ENCODE results near the gene TRIM17. TPM values are rescaled to one million over a fixed set of nuclear protein-coding genes. Genes with fewer than 3 reads are reported as not detected.

The TRIM17 gene
- total and polyA plus RNA-seq, 2 of the 8 experiments (the other 6 are each of a cell fraction or from before 2014, with no cell fraction given), result 1.1 to 2.2 TPM

DNA sequence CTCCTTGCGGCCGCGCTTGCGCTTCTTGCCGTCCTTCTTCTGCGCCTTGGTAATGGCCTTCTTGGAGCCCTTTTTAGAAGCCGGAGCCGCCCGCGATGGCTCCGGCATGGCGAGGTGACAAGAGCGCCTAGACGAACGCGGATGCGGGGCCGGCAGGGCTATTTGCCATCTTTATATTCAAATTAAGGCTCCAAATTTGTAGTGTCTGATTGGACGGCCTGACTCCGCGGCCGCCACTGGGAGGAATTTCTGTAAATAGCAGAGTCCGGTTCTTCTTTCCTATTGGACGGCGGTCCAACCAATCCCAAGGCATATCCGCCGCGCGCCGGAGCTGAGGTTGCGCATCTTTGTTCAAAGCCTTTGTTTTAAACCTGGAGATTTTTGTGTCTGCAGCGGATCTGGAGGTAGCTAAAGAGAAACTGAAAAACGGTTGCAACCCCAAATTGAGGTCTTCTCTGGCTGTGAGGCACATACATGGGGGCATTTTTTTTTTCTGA, 47.9 kb upstream of the TRIM17 start:
- Histone ChIP-seq H4K5ac (ENCODE audit: insufficient read length, low read depth, low read length) (peak overlapping the region; percentile 67), H2BK12ac (ENCODE audit: low read depth, low read length) (0 out of 2 replicates have a peak overlapping the region, but pooled peaks have one; percentile 53), H2BK5ac (ENCODE audit: low read depth, low read length) (no peak overlapping the region), H2BK120ac (replicated peaks; ENCODE audit: low read depth, low read length) (no peak overlapping the region), H3K4me1 (replicated peaks in 1 of 4; ENCODE audit: control insufficient read depth in 3 of 4, insufficient read depth in 4 of 4, low read length in 3 of 4) (peaks cover 0 to 20% (median 5%) of the 10 kb centered on the region in 4 experiments; a peak in 5 of 7 replicates), H3K56ac (replicated peaks; ENCODE audit: insufficient read length, low read depth, low read length) (no peak overlapping the region), H3K23ac (ENCODE audit: insufficient read length) (no peak overlapping the region), H3K4me3 (ENCODE audit: extremely low read depth in 1 of 4, insufficient read depth in 2 of 4, low read depth in 3 of 4, low read length in 4 of 4) (peak overlapping the region; percentile 57 to 77 (median 69)), H3K27ac (ENCODE audit: low read depth, low read length) (no peak overlapping the region), H3K4ac (replicated peaks; ENCODE audit: insufficient read length, low read depth, low read length) (no peak overlapping the region), H2BK20ac (ENCODE audit: low read length) (no peak overlapping the region), H3K79me1 (ENCODE audit: low read depth, low read length) (no peaks in the 10 kb centered on the region), H3K36me3 (ENCODE audit: control insufficient read depth in 2 of 4, insufficient read depth in 4 of 4, low read length in 3 of 4) (no peaks in the 10 kb centered on the region), H4K91ac (replicated peaks; ENCODE audit: insufficient read length, low read length) (no peak overlapping the region), H3K23me2 (ENCODE audit: low read depth, low read length) (peaks cover 11% of the 10 kb centered on the region; the same call in 1 of the 2 replicates), H3K27me3 (replicated peaks in 1 of 4; ENCODE audit: control insufficient read depth in 3 of 4, extremely low read depth in 1 of 4, insufficient read depth in 3 of 4, low read length in 3 of 4) (peaks cover 4 to 44% (median 26%) of the 10 kb centered on the region in 4 experiments), H4K8ac (ENCODE audit: extremely low read depth, insufficient read depth, low read length) (no peak overlapping the region), H3K79me2 (ENCODE audit: control insufficient read depth in 1 of 2, insufficient read depth in 2 of 2, low read length in 2 of 2) (no peaks in the 10 kb centered on the region), H2BK15ac (ENCODE audit: low read length) (no peak overlapping the region), H3K18ac (ENCODE audit: extremely low read depth, low read length) (no peak overlapping the region), H2AK5ac (ENCODE audit: low read depth, low read length) (no peak overlapping the region), H3K14ac (ENCODE audit: insufficient read length) (no peak overlapping the region), H4K20me1 (replicated peaks in 1 of 2; ENCODE audit: control insufficient read depth in 1 of 2, insufficient read depth in 2 of 2, low read length in 2 of 2) (no peaks in the 10 kb centered on the region), H2AFZ (ENCODE audit: low read length) (peak overlapping the region; percentile 75; the same call in 1 of the 2 replicates), H3K9me3 (ENCODE audit: insufficient read depth in 2 of 2, low read depth in 1 of 2, low read length in 1 of 2) (no peaks in the 10 kb centered on the region), H3K4me2 (ENCODE audit: insufficient read depth in 1 of 2, low read depth in 2 of 2, low read length in 2 of 2) (peak overlapping the region; percentile 62 to 99), H3K9ac (replicated peaks in 1 of 4; ENCODE audit: extremely low read depth in 1 of 4, low read depth in 3 of 4, low read length in 3 of 4) (peak overlapping the region in 2 of 4 experiments; percentile 9 to 55; a peak in 2 of 7 replicates)
- POLR2A ChIA-PET (ENCODE audit: partially characterized antibody), result interaction anchor here (0.7 to 14.5 kb wide), 15 partner anchors 10 to 1230 kb away, joined by 3 to 232 read pairs (median 4); partner anchors contain the start of genes RNF187 and TRIM11
- WGBS, 2 experiments (ENCODE audit: extremely low coverage in 1 of 2, insufficient coverage in 1 of 2, insufficient read length in 1 of 2, insufficient replicate concordance in 2 of 2, low coverage in 1 of 2, low lambda C conversion rate in 2 of 2, missing lambda C conversion rate in 1 of 2), result 1% methylated on average over 30 of the region's 33 CpGs; no CpG with 5 or more reads in 1 of the 2 experiments
- FAIRE-seq (peak; percentile 63), DNase-seq (ENCODE audit: low read depth in 1 of 2, low spot score in 2 of 2) (peak in 1 of 2 experiments; percentile 84)
- CTCF ChIA-PET (ENCODE audit: partially characterized antibody), result interaction anchor here (0.8 to 2.1 kb wide), 11 partner anchors 8 to 94 kb away, joined by 3 to 8 read pairs (median 3); partner anchors contain the start of gene RNF187
- TF ChIP-seq ATF3 (IDR thresholded peaks at IDR 0.05; ENCODE audit: insufficient read depth, low read depth, low read length) (no peak), CREB1 (IDR thresholded peaks at IDR 0.05) (no peak), ZNF274 (IDR thresholded peaks at IDR 0.05; ENCODE audit: borderline replicate concordance, extremely low read depth, low read length) (no peak), SP4 (IDR thresholded peaks at IDR 0.05; ENCODE audit: low read length) (no peak), RNF2 (IDR thresholded peaks at IDR 0.05; ENCODE audit: borderline replicate concordance, low read depth, low read length, missing control alignments, poor library complexity, severe bottlenecking) (no peak), CBX5 (IDR thresholded peaks at IDR 0.05; ENCODE audit: low read depth, low read length) (no peak), E2F6 (IDR thresholded peaks at IDR 0.05) (no peak), POU5F1 (IDR thresholded peaks at IDR 0.05; ENCODE audit: low read depth, low read length) (no peak), TEAD4 (IDR thresholded peaks at IDR 0.05; ENCODE audit: low read depth, low read length) (no peak), TAF1 (IDR thresholded peaks at IDR 0.05; ENCODE audit: low read depth, low read length) (peak; percentile 58; the same call in 1 of the 2 replicates), CHD1 (IDR thresholded peaks at IDR 0.05; ENCODE audit: low read depth, low read length) (no peak), CBX8 (IDR thresholded peaks at IDR 0.05; ENCODE audit: borderline replicate concordance, low read depth, low read length) (no peak)
